HepG2 (cell line): Measurements from ENCODE around the gene HECA. TPM values are rescaled to one million over a fixed set of nuclear protein-coding genes. Genes with fewer than 3 reads are reported as not detected.

Experiments
- ARID5B ChIP-seq: IDR thresholded peaks from 2 replicates; pipeline ENCODE4 v1.4.0; 2020; ENCODE audit warnings: mild to moderate bottlenecking, missing genetic modification reagents
- BRCA1 ChIP-seq: sonication (generic); formaldehyde crosslinking; IDR thresholded peaks from 2 replicates; pipeline ENCODE4 v1.4.0; 2020; ENCODE audit warnings: missing genetic modification reagents
- CENPBD1 ChIP-seq: sonication (generic); formaldehyde crosslinking; IDR thresholded peaks from 2 replicates; pipeline ENCODE4 v1.8.0; 2022; ENCODE audit warnings: missing genetic modification reagents, low read depth, mild to moderate bottlenecking, borderline replicate concordance
- ERF ChIP-seq: IDR thresholded peaks from 2 replicates; pipeline ENCODE4 v1.6.1; 2018; ENCODE audit warnings: missing biosample characterization, missing genetic modification reagents
- HOXA3 ChIP-seq: sonication (generic); formaldehyde crosslinking; IDR thresholded peaks from 2 replicates; pipeline ENCODE4 v1.5.0; 2020; ENCODE audit warnings: missing genetic modification reagents
- KDM5B ChIP-seq: sonication (generic); formaldehyde crosslinking; IDR thresholded peaks from 2 replicates; pipeline ENCODE4 v1.4.0; 2020; ENCODE audit warnings: missing genetic modification reagents, mild to moderate bottlenecking, borderline replicate concordance
- MAFK ChIP-seq, 2 experiments: IDR thresholded peaks in 1 of 2; conservative IDR thresholded peaks in 1 of 2; 2 replicates each; pipeline ENCODE4 v1.6.1; 2011; ENCODE audit warnings: improper control_type of control experiment in 2 of 2, low read length in 2 of 2
- NFYB ChIP-seq: sonication (generic); formaldehyde crosslinking; IDR thresholded peaks from 2 replicates; pipeline ENCODE4 v1.4.0; 2020; ENCODE audit warnings: missing genetic modification reagents
- NR2F1 ChIP-seq, 2 experiments: fragments of 450-650 bp in 1 of 2; formaldehyde crosslinking in 1 of 2; IDR thresholded peaks; 2 replicates each; pipeline versions ENCODE4 v1.5.0 to v1.6.1; 2016 to 2020; ENCODE audit warnings: mild to moderate bottlenecking in 1 of 2, missing compliant biosample characterization in 1 of 2, missing genetic modification reagents in 1 of 2, moderate library complexity in 1 of 2
- RBAK ChIP-seq: sonication (generic); formaldehyde crosslinking; IDR thresholded peaks from 2 replicates; pipeline ENCODE4 v1.5.1; 2020; ENCODE audit warnings: mild to moderate bottlenecking, missing genetic modification reagents
- SRY ChIP-seq: sonication (generic); formaldehyde crosslinking; IDR thresholded peaks from 2 replicates; pipeline ENCODE4 v1.8.0; 2022; ENCODE audit warnings: mild to moderate bottlenecking, missing genetic modification reagents
- TEAD2 ChIP-seq: sonication (generic); formaldehyde crosslinking; IDR thresholded peaks from 2 replicates; pipeline ENCODE4 v1.9.0; 2021; ENCODE audit warnings: missing genetic modification reagents
- TOE1 ChIP-seq: sonication (generic); formaldehyde crosslinking; IDR thresholded peaks from 2 replicates; pipeline ENCODE4 v1.4.0; 2020; ENCODE audit warnings: mild to moderate bottlenecking, missing genetic modification reagents
- ZNF180 ChIP-seq: sonication (generic); formaldehyde crosslinking; IDR thresholded peaks from 2 replicates; pipeline ENCODE4 v1.4.0; 2020; ENCODE audit warnings: low read depth, missing genetic modification reagents, borderline replicate concordance
- ZNF207 ChIP-seq: fragments of 450-650 bp; IDR thresholded peaks from 2 replicates; pipeline ENCODE4 v1.6.1; 2016; ENCODE audit warnings: antibody characterized with exemption, borderline replicate concordance
- ZNF484 ChIP-seq: sonication (generic); formaldehyde crosslinking; IDR thresholded peaks from 2 replicates; pipeline ENCODE4 v1.5.1; 2020; ENCODE audit warnings: mild to moderate bottlenecking, low read depth, missing genetic modification reagents, borderline replicate concordance
- ZNF530 ChIP-seq: sonication (generic); formaldehyde crosslinking; IDR thresholded peaks from 2 replicates; pipeline ENCODE4 v1.5.0; 2020; ENCODE audit warnings: low read depth, mild to moderate bottlenecking, missing genetic modification reagents
- ZNF740 ChIP-seq: sonication (generic); formaldehyde crosslinking; IDR thresholded peaks from 2 replicates; pipeline ENCODE4 v1.4.0; 2020; ENCODE audit warnings: missing genetic modification reagents
- ZNF780A ChIP-seq: sonication (generic); formaldehyde crosslinking; IDR thresholded peaks from 2 replicates; pipeline ENCODE4 v1.8.0; 2022; ENCODE audit warnings: mild to moderate bottlenecking, missing genetic modification reagents, moderate library complexity
- ZNF792 ChIP-seq: IDR thresholded peaks from 2 replicates; pipeline ENCODE4 v1.6.1; 2016
- ZSCAN22 ChIP-seq: sonication (generic); formaldehyde crosslinking; IDR thresholded peaks from 2 replicates; pipeline ENCODE4 v1.4.0; 2020; ENCODE audit warnings: mild to moderate bottlenecking, missing genetic modification reagents
- polyA plus RNA-seq, 8 experiments: library from polyadenylated mRNA; depleted of rRNA in 3 of 8; stranded (reverse) in 7 of 8; unstranded in 1 of 8; fragments of >200 nt; fragmentation: Illumina TruSeq in 4 of 8; extraction: Trizol in 4 of 8; gene quantifications; 2 replicates each; pipeline versions ENCODE4 v1.2.1 to v1.2.3, GENCODE V29; 2011 to 2016; ENCODE audit warnings: low read depth in 4 of 8, missing spikeins in 1 of 8, mixed read lengths in 1 of 8; ENCODE audit not compliant: insufficient read depth in 1 of 8
- total RNA-seq, 5 experiments: library from RNA; depleted of rRNA; stranded (reverse); fragments of >200 nt; fragmentation: Illumina TruSeq; extraction: Trizol; gene quantifications; 2 replicates each; pipeline ENCODE4 v1.2.3, GENCODE V29; 2016; ENCODE audit warnings: low read depth in 1 of 5
- TF ChIP-seq, protein P1 (sequence below): IDR thresholded peaks from 2 replicates; pipeline ENCODE4 v1.6.1; 2016
- TF ChIP-seq, protein P2 (sequence below): sonication (generic); formaldehyde crosslinking; IDR thresholded peaks from 2 replicates; pipeline ENCODE4 v1.5.1; 2020; ENCODE audit warnings: missing genetic modification reagents, mild to moderate bottlenecking, borderline replicate concordance
- TF ChIP-seq, protein P3 (sequence below): sonication (generic); formaldehyde crosslinking; IDR thresholded peaks from 2 replicates; pipeline ENCODE4 v1.5.0; 2020; ENCODE audit warnings: missing genetic modification reagents

HECA gene
- total and polyA plus RNA-seq, 2 of the 13 experiments (the other 11 are each of a cell fraction or from before 2014, with no cell fraction given), result 0.18 to 0.49 TPM

DNA sequence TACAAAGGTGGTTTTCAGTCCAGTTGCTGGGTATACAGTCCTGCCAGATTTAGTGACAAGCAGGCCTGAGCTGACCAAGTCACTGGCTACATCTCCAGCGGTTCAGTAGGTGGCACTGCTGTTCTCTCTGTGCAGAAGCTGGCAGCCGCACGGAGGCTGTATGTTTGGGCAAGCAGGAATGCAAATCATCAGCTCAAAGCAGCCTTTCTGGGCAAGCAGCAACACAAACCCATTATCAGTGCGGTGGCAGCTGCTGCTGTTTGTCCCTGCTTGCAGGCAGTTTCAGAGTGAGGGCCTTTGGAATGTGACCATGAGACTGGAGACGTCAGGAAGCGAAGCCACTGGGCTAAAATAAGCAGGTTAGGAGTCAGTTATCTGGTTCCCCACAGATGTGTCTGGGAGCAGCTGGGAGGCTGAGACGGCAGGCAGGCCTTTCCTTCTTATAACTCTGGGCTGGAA lies 84.4 kb downstream of the HECA start (continued):
- TF ChIP-seq RBAK (CRISPR knock-in tag) (peak; percentile 66), ZNF780A (CRISPR knock-in tag) (no peak), NFYB (CRISPR knock-in tag) (no peak), MAFK (conservative IDR thresholded peaks at IDR 0.05 in 1 of 2, IDR thresholded peaks at IDR 0.05 in 1 of 2; ENCODE audit: low read length in 2 of 2) (no peak), BRCA1 (CRISPR knock-in tag) (no peak), ZNF484 (no peak), ZNF207 (no peak), ZSCAN22 (no peak), TEAD2 (CRISPR knock-in tag) (no peak), ZNF740 (no peak), SRY (no peak), ZNF792 (CRISPR knock-in tag) (peak; percentile 39; the same call in 1 of the 2 replicates), NR2F1 (CRISPR knock-in tag; IDR thresholded peaks at IDR 0.05) (no peak), CENPBD1 (no peak), ZNF180 (no peak), ERF (CRISPR knock-in tag) (peak; percentile 58; the same call in 1 of the 2 replicates), ZNF530 (CRISPR knock-in tag) (no peak), KDM5B (no peak), HOXA3 (CRISPR knock-in tag) (peak; percentile 12; the same call in 1 of the 2 replicates), TOE1 (CRISPR knock-in tag) (no peak; the same call in 1 of the 2 replicates), ARID5B (CRISPR knock-in tag) (peak; percentile 61; the same call in 1 of the 2 replicates)
- TF ChIP-seq, protein P1, sequence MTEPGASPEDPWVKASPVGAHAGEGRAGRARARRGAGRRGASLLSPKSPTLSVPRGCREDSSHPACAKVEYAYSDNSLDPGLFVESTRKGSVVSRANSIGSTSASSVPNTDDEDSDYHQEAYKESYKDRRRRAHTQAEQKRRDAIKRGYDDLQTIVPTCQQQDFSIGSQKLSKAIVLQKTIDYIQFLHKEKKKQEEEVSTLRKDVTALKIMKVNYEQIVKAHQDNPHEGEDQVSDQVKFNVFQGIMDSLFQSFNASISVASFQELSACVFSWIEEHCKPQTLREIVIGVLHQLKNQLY (CRISPR knock-in tag), result no peak
- TF ChIP-seq, protein P2, sequence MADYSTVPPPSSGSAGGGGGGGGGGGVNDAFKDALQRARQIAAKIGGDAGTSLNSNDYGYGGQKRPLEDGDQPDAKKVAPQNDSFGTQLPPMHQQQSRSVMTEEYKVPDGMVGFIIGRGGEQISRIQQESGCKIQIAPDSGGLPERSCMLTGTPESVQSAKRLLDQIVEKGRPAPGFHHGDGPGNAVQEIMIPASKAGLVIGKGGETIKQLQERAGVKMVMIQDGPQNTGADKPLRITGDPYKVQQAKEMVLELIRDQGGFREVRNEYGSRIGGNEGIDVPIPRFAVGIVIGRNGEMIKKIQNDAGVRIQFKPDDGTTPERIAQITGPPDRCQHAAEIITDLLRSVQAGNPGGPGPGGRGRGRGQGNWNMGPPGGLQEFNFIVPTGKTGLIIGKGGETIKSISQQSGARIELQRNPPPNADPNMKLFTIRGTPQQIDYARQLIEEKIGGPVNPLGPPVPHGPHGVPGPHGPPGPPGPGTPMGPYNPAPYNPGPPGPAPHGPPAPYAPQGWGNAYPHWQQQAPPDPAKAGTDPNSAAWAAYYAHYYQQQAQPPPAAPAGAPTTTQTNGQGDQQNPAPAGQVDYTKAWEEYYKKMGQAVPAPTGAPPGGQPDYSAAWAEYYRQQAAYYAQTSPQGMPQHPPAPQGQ, result no peak
- TF ChIP-seq, protein P3, sequence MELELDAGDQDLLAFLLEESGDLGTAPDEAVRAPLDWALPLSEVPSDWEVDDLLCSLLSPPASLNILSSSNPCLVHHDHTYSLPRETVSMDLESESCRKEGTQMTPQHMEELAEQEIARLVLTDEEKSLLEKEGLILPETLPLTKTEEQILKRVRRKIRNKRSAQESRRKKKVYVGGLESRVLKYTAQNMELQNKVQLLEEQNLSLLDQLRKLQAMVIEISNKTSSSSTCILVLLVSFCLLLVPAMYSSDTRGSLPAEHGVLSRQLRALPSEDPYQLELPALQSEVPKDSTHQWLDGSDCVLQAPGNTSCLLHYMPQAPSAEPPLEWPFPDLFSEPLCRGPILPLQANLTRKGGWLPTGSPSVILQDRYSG (CRISPR knock-in tag), result no peak
